ENCODE results near the gene LRWD1. TPM values are rescaled to one million over a fixed set of nuclear protein-coding genes. Genes with fewer than 3 reads are reported as not detected.

Gene LRWD1
- total and polyA plus RNA-seq, 2 of the 13 experiments (the other 11 are each of a cell fraction or from before 2014, with no cell fraction given): 8.5 to 16.3 TPM

DNA sequence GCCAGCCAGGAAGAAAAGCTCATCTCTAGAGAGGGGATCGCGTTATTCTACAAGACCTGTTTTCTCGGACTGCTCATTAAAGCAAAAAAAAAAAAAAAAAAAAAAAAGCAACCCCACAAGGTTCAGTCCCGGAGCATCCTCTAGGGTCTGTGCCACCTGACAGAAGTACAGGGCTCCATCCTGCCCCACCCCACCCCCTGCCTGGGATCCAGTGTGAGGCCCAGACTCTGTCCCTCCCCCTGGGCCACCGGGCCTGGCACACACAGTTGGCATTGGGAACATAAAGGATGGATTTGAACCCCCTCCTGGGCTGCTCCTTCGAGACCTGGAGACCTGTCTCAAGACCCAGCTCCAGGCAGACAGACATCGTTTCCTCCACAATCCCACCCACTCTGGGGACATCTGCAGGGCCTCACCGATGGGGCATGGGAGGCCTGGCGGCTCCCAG, 30.7 kb upstream of the LRWD1 start:
- ATAC-seq (peak; percentile 7; the same call in 2 of the 3 replicates), DNase-seq (ENCODE audit: low spot score) (no peak), FAIRE-seq (no peak)
- in situ Hi-C loops (cut with HindIII; ENCODE audit: extremely low pct_ligation_motif_present, low pct_unique_long_range_greater_than_20kb): no loop called here
- Histone ChIP-seq H3K4me2 (ENCODE audit: low read depth, low read length) (peak overlapping the region; percentile 82), H3K36me3 (replicated peaks in 1 of 2; ENCODE audit: control insufficient read depth in 1 of 2, insufficient read depth in 2 of 2, low read length in 2 of 2) (no peaks in the 10 kb centered on the region), H2AFZ (ENCODE audit: low read length) (no peak overlapping the region), H3K9me3 (ENCODE audit: low read length) (no peaks in the 10 kb centered on the region), H3K4me3 (replicated peaks in 1 of 3; ENCODE audit: insufficient read depth in 1 of 3, low read depth in 2 of 3, low read length in 3 of 3) (peak overlapping the region; percentile 71 to 81 (median 75)), H4K20me1 (ENCODE audit: insufficient read depth, low read length) (no peaks in the 10 kb centered on the region), H3K4me1 (ENCODE audit: insufficient read depth, low read length) (peaks cover 35% of the 10 kb centered on the region), H3K9ac (ENCODE audit: insufficient read depth, low read depth, low read length) (peak overlapping the region; percentile 64; the same call in 1 of the 2 replicates), H3K27me3 (ENCODE audit: control insufficient read depth in 1 of 2, insufficient read depth in 2 of 2, low read length in 2 of 2) (no peaks in the 10 kb centered on the region), H3K79me2 (ENCODE audit: insufficient read depth, low read length) (no peaks in the 10 kb centered on the region), H3K27ac (ENCODE audit: extremely low read length, insufficient read depth, low read length) (no peak overlapping the region)
- TF ChIP-seq ZNF253 (CRISPR knock-in tag; IDR thresholded peaks at IDR 0.05; ENCODE audit: borderline replicate concordance): no peak
- TF ChIP-seq, protein P1, sequence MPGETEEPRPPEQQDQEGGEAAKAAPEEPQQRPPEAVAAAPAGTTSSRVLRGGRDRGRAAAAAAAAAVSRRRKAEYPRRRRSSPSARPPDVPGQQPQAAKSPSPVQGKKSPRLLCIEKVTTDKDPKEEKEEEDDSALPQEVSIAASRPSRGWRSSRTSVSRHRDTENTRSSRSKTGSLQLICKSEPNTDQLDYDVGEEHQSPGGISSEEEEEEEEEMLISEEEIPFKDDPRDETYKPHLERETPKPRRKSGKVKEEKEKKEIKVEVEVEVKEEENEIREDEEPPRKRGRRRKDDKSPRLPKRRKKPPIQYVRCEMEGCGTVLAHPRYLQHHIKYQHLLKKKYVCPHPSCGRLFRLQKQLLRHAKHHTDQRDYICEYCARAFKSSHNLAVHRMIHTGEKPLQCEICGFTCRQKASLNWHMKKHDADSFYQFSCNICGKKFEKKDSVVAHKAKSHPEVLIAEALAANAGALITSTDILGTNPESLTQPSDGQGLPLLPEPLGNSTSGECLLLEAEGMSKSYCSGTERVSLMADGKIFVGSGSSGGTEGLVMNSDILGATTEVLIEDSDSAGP (CRISPR knock-in tag; IDR thresholded peaks at IDR 0.05; ENCODE audit: borderline replicate concordance): peak; percentile 24; the same call in 1 of the 2 replicates
- TF ChIP-seq NONO (IDR thresholded peaks at IDR 0.05): no peak
- no peak for TF ChIP-seq NONO (CRISPR knock-in tag; conservative IDR thresholded peaks at IDR 0.05)
- TF ChIP-seq, protein P2, sequence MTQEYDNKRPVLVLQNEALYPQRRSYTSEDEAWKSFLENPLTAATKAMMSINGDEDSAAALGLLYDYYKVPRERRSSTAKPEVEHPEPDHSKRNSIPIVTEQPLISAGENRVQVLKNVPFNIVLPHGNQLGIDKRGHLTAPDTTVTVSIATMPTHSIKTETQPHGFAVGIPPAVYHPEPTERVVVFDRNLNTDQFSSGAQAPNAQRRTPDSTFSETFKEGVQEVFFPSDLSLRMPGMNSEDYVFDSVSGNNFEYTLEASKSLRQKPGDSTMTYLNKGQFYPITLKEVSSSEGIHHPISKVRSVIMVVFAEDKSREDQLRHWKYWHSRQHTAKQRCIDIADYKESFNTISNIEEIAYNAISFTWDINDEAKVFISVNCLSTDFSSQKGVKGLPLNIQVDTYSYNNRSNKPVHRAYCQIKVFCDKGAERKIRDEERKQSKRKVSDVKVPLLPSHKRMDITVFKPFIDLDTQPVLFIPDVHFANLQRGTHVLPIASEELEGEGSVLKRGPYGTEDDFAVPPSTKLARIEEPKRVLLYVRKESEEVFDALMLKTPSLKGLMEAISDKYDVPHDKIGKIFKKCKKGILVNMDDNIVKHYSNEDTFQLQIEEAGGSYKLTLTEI (CRISPR knock-in tag; conservative IDR thresholded peaks at IDR 0.05): no peak
- TF ChIP-seq BHLHE40 (IDR thresholded peaks at IDR 0.05; ENCODE audit: low read length): no peak
- TF ChIP-seq, protein P3, sequence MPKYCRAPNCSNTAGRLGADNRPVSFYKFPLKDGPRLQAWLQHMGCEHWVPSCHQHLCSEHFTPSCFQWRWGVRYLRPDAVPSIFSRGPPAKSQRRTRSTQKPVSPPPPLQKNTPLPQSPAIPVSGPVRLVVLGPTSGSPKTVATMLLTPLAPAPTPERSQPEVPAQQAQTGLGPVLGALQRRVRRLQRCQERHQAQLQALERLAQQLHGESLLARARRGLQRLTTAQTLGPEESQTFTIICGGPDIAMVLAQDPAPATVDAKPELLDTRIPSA (CRISPR knock-in tag; IDR thresholded peaks at IDR 0.05; ENCODE audit: borderline replicate concordance): 0 out of 2 replicates have a peak, but pooled peaks have one; percentile 8
- TF ChIP-seq, protein P4, sequence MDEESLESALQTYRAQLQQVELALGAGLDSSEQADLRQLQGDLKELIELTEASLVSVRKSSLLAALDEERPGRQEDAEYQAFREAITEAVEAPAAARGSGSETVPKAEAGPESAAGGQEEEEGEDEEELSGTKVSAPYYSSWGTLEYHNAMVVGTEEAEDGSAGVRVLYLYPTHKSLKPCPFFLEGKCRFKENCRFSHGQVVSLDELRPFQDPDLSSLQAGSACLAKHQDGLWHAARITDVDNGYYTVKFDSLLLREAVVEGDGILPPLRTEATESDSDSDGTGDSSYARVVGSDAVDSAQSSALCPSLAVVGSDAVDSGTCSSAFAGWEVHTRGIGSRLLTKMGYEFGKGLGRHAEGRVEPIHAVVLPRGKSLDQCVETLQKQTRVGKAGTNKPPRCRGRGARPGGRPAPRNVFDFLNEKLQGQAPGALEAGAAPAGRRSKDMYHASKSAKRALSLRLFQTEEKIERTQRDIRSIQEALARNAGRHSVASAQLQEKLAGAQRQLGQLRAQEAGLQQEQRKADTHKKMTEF (CRISPR knock-in tag; IDR thresholded peaks at IDR 0.05): no peak
- ChIA-PET CTCF (ENCODE audit: low intra/inter-chr PET ratio, low total read pairs) (no interaction called here), POLR2A (no interaction called here)
- intact Hi-C loops (cut with micrococcal nuclease; ENCODE audit: unreplicated experiment): no loop called here
- 5% methylated on average over 4 of the region's 9 CpGs for WGBS (ENCODE audit: low lambda C conversion rate)
- TSS peak; percentile 42 for BruUV-seq (replicated peaks)
